ENCODE measurements around the gene PRPS2. TPM values are rescaled to one million over a fixed set of nuclear protein-coding genes. Genes with fewer than 3 reads are reported as not detected.
A peak's percentile ranks its signal among the peaks of the same experiment; 100 is the strongest.

PRPS2 gene
- total and polyA plus RNA-seq, 2 of the 13 experiments (the other 11 are each of a cell fraction or from before 2014, with no cell fraction given) = 10.6 to 24.4 TPM

GRCh38 chrX:12791257-12792228 lies at the start of gene PRPS2 (continued):
- TF ChIP-seq, protein P1, sequence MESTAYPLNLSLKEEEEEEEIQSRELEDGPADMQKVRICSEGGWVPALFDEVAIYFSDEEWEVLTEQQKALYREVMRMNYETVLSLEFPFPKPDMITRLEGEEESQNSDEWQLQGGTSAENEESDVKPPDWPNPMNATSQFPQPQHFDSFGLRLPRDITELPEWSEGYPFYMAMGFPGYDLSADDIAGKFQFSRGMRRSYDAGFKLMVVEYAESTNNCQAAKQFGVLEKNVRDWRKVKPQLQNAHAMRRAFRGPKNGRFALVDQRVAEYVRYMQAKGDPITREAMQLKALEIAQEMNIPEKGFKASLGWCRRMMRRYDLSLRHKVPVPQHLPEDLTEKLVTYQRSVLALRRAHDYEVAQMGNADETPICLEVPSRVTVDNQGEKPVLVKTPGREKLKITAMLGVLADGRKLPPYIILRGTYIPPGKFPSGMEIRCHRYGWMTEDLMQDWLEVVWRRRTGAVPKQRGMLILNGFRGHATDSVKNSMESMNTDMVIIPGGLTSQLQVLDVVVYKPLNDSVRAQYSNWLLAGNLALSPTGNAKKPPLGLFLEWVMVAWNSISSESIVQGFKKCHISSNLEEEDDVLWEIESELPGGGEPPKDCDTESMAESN (CRISPR knock-in tag; conservative IDR thresholded peaks at IDR 0.05) = 0 out of 2 replicates have a peak, but pooled peaks have one; percentile 60
- TF ChIP-seq, protein P2, sequence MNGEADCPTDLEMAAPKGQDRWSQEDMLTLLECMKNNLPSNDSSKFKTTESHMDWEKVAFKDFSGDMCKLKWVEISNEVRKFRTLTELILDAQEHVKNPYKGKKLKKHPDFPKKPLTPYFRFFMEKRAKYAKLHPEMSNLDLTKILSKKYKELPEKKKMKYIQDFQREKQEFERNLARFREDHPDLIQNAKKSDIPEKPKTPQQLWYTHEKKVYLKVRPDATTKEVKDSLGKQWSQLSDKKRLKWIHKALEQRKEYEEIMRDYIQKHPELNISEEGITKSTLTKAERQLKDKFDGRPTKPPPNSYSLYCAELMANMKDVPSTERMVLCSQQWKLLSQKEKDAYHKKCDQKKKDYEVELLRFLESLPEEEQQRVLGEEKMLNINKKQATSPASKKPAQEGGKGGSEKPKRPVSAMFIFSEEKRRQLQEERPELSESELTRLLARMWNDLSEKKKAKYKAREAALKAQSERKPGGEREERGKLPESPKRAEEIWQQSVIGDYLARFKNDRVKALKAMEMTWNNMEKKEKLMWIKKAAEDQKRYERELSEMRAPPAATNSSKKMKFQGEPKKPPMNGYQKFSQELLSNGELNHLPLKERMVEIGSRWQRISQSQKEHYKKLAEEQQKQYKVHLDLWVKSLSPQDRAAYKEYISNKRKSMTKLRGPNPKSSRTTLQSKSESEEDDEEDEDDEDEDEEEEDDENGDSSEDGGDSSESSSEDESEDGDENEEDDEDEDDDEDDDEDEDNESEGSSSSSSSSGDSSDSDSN (CRISPR knock-in tag; IDR thresholded peaks at IDR 0.05) = peak; percentile 70; the same call in 1 of the 2 replicates
- TF ChIP-seq SAP130 (CRISPR knock-in tag; IDR thresholded peaks at IDR 0.05; ENCODE audit: low read depth) (0 out of 2 replicates have a peak, but pooled peaks have one; percentile 11), PAWR (CRISPR knock-in tag; IDR thresholded peaks at IDR 0.05; ENCODE audit: borderline replicate concordance) (no peak), ZNF274 (CRISPR knock-in tag; IDR thresholded peaks at IDR 0.05) (no peak), IKZF5 (CRISPR knock-in tag; IDR thresholded peaks at IDR 0.05) (no peak), NFKB2 (CRISPR knock-in tag; IDR thresholded peaks at IDR 0.05; ENCODE audit: borderline replicate concordance) (0 out of 2 replicates have a peak, but pooled peaks have one; percentile 34), TFDP1 (CRISPR knock-in tag; IDR thresholded peaks at IDR 0.05; ENCODE audit: borderline replicate concordance) (peak; percentile 78; the same call in 1 of the 2 replicates), ZMYM3 (CRISPR knock-in tag; IDR thresholded peaks at IDR 0.05) (0 out of 2 replicates have a peak, but pooled peaks have one; percentile 12), POGZ (CRISPR knock-in tag; IDR thresholded peaks at IDR 0.05) (peak; percentile 46; the same call in 1 of the 2 replicates), ATF7-NPFF (CRISPR knock-in tag; IDR thresholded peaks at IDR 0.05; ENCODE audit: low read depth) (0 out of 2 replicates have a peak, but pooled peaks have one; percentile 41), MAZ (IDR thresholded peaks at IDR 0.05; ENCODE audit: borderline replicate concordance, low read depth, low read length) (no peak), MAZ (CRISPR knock-in tag; IDR thresholded peaks at IDR 0.05; ENCODE audit: low read depth) (peak; percentile 34; the same call in 1 of the 2 replicates), HMGXB4 (CRISPR knock-in tag; IDR thresholded peaks at IDR 0.05; ENCODE audit: borderline replicate concordance in 1 of 2, low read depth in 1 of 2) (peak in 1 of 2 experiments; percentile 27; a peak in 1 of 4 replicates), SP5 (CRISPR knock-in tag; IDR thresholded peaks at IDR 0.05; ENCODE audit: borderline replicate concordance, low read depth) (0 out of 2 replicates have a peak, but pooled peaks have one; percentile 38), ZNF777 (CRISPR knock-in tag; IDR thresholded peaks at IDR 0.05) (peak; percentile 94), HDAC1 (CRISPR knock-in tag; IDR thresholded peaks at IDR 0.05) (peak; percentile 40; the same call in 1 of the 2 replicates), GTF3A (CRISPR knock-in tag; conservative IDR thresholded peaks at IDR 0.05) (no peak), DR1 (CRISPR knock-in tag; IDR thresholded peaks at IDR 0.05) (peak; percentile 35; the same call in 1 of the 2 replicates)

Measured in HepG2 (cell line).